ENCODE measurements around the gene CLASP1.
"Not testable (repeated sequence)": the region's sequence is repeated elsewhere in the genome, so short reads cannot be mapped to it uniquely, and the experiment has no call there.

CLASP1 gene

GRCh38 chr2:121579309-121579708 lies 70.0 kb downstream of the CLASP1 start:
- DNase-seq (ENCODE audit: low read depth): no peak

- DNase-seq (ENCODE audit: low read depth): no peak
Measured at GRCh38 chr2:121577381-121577780, 71.9 kb downstream of the CLASP1 start.

DNA sequence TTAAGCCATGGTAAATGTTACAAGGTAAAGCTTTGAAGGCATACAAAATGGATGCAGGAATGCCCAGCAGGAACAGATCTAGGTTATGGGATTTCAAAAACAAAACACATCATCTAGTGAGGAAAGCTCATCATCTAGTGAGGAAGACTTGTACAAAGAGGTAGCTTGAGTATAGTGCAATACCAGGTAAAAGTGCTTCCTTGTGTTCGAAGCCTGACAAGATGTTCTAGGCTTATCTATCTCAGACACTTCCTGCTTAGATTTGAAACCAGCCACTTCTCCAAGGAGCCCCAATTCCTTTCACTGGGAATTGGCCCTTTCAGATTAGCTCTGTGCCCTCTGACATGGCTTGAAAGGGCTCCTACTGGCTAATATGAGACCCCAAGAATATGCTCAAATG lies 73.0 kb downstream of the CLASP1 start:
- DNase-seq (ENCODE audit: low read depth): no peak

- no peak for DNase-seq (ENCODE audit: low read depth)
Measured at GRCh38 chr2:121575800-121576199, 73.5 kb downstream of the CLASP1 start.

DNA sequence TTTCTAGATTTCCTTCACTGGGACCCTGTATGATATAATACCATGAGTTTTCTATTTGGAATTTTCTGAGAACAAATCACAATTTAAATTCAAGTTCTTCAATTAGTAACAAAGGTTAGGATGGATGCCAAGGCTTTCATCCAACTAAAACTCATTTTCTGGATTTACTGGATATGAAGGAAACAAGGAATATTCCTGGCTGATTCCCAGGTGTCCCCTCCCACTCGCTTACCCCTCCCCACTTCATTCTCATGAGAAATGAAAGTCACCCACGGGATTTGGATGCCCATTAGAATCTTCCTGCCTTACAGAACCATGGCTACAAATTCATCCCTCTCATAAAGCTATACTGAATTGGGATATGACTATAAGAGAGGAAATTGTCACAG lies 78.6 kb downstream of the CLASP1 start:
- no peak for DNase-seq (ENCODE audit: low read depth)

DNA sequence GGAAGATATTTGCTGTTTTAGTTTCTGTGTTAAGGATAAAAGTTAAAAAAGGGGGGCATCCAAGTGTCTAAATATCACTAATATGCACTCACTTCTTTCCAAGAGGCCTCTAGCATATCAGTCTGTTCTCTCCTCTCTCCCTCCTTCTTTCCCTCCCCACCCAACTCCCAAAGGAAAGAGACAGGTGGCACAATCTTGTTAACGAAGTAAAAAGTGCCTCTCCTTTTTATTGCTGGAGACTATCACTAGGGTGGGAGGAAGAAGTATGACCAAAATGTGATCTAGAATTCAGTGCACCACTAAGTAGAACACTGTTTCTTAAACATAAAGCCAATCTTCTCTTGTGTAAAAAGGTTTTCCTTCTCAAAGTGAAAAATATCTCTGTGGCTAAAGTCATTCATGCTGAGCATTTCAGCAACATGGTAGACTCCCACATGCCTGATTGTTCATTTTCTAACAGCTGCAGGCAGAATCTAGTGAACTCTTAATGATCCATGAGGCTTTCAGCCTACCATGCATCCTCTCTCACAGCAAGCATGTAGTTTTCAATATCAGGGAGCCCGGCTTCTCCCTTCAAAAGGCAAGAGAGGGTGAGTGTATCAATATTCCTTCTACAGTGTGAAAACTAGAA lies 79.1 kb downstream of the CLASP1 start:
- DNase-seq (ENCODE audit: low read depth): no peak

DNA sequence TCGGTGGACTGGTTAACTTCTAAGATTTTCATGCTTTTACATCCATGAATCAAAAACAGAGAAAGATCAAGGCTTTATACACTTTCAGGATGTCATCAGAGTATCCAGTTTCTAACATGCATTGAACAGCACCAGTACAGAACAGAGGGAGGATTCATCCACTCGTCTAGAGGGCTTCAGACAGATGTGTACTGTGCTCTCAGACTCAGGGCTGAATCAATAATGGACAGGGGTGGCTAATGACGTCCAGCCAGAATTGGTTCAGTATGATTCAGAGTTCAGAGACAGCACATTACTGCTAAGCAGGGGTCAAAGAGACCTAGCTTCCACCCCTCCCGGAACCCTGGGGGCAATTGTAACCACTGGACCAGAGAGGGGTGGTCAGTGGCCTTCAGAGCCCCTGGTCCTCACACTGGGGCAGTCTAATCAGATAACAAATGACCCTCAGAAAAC lies 81.3 kb downstream of the CLASP1 start:
- DNase-seq (ENCODE audit: low read depth): no peak

GRCh38 chr2:121567452-121567851 lies 81.8 kb downstream of the CLASP1 start:
- DNase-seq (ENCODE audit: low read depth): no peak

DNA sequence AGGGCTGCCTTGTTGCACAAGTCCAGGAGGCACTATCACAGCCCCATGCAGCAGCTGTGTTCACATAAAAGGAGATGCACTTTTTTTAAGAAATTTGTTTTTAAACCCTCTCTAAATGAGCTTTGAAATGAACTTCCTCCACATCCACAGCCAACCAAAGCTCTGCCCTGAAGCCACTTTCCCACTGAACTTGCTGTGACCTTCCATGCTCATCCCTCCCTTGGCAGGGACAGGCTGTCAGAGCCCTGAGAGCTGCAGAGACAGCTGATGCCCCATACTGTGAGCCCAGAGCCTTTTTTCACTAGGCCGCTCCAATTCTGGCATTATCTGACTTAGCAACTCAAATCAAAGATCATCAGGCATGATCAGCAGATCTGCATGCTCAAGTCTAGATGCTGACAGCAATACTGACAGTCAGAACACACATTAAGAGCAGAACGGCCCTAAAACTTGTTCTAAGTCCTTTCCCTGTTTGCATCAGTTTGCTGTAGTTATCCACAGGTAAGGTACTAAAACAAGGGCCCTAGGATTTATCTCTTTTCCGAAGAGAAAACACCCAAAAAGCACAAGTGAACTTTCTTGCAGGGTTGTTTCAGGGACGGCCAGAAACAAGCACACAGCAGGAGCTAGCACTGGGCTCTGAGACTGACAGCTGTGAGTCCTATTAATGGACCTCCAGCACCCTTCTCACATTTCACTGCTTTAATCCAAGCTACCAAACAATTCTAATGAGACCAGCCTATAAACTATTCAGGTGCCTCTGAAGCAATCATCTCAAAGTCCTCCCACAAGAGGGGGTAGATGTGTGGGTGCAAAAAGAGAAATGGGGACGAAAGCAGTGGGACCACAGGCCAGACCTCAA lies 83.6 kb downstream of the CLASP1 start:
- no peak for DNase-seq (ENCODE audit: low read depth)

GRCh38 chr2:121564905-121565304 lies 84.4 kb downstream of the CLASP1 start:
- no peak for DNase-seq (ENCODE audit: low read depth)

DNA sequence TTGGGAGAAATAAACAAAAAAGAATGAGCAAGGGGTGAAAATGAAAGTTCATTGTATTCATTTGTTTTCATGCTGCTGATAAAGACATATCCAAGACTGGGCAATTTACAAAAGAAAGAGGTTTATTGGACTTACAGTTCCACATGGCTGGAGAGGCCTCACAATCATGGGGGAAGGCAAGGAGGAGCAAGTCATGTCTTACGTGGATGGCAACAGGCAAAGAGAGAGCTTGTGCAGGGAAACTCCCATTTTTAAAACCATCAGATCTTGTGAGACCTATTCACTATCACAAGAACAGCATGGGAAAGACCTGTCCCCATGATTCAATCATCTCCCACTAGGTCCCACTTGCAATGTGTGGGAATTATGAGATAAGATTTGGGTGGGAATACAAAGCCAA lies 85.5 kb downstream of the CLASP1 start:
- DNase-seq (ENCODE audit: low read depth): not testable (repeated sequence)

- DNase-seq (ENCODE audit: low read depth): no peak
Measured at GRCh38 chr2:121562269-121563176, 86.7 kb downstream of the CLASP1 start.

DNA sequence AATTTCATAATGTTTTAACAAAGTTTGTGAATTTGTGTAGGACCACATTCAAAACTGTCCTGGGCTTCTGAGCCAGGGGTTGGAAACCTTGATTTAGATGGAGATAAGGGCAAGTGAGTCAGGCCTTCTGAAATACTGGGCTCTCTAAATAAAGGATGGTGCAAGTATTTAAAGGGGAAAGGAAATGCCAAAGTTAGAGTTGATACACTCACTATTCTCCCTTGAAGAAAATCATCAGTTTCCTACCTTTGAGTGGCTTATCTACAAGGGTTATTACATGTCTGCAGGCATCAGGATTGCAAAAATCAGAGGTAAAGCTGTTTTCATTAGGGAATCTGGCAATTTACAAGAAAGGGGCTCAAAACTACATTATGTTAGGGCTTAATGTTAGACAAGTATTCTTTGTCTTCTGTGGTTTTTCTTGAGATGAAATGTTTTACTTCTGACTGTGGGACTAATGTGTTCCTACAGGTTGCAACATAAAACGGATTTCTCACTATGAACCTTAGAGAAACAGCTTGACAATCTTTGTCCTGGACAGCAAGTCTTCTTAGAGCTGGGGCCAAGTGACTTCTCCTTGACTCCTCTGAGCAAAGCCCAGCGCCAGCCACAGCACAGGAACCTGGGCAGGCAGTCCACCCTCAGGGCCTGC lies 87.5 kb downstream of the CLASP1 start:
- no peak for DNase-seq (ENCODE audit: low read depth)

GRCh38 chr2:121558329-121558728 lies 90.9 kb downstream of the CLASP1 start:
- no peak for DNase-seq (ENCODE audit: low read depth)

GRCh38 chr2:121555008-121555407 lies 94.3 kb downstream of the CLASP1 start:
- no peak for DNase-seq (ENCODE audit: low read depth)

DNA sequence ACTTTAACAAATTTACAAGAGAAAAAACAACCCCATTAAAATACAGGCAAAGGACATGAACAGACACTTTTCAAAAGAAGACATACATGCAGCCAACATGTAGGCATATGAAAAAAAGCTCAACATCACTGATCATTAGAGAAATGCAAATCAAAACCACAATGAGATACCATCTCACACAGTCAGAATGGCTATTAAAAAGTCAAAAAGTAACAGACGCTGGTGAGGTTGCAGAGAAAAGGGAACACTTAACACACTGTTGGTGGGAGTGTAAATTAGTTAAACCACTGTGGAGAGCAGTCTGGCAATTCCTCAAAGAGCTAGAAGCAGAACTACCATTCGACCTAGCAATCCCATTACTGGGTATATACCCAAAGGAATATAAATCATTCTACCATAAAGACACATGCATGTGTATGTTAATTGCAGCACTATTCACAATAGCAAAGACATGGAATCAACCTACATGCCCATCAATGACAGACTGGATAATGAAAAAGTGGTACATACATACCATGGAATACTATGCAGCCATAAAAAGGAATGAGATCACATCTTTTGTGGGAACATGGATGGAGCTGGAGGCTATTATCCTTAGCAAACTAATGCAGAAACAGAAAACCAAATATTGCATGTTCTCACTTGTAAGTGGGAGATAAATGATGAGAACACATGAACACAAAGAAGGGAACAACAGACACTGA lies 96.6 kb downstream of the CLASP1 start:
- not testable (repeated sequence) for DNase-seq (ENCODE audit: low read depth)

DNA sequence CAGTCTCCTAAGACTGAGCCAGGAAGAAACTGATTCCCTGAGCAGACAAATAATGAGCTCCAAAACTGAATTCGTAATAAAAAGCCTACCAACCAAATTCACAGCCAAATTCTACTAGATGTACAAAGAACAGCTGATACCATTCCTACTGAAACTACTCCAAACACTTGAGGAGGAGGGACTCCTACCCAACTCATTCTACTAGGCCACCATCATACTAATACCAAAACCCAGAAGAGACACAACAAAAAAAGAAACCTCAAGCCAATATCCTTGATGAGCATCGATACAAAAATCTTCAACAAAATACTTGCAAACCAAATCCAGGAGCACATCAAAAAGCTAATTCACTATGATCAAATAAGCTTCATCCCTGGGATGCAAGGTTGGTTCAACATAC lies 98.6 kb downstream of the CLASP1 start:
- no peak for DNase-seq (ENCODE audit: low read depth)

GRCh38 chr2:121547646-121548045 lies 101.6 kb downstream of the CLASP1 start:
- no peak for DNase-seq (ENCODE audit: low read depth)

DNA sequence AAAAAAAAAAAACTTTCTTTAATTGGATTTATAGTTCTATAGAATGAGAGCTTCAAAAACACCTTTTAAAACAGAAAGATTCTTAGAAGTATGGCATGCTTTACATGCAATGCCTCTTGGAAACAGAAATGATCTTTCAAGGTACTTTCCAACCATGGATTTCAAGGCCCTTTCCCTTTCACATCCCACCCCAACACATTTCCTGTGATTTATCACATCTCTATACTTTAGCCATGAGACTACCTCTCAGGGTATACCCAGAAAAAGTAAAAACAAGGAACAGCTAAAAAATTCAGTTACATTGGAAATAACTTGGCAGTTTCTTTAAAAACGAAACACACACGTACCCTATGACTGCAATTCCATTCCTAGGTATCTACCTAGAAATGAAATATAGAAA lies 103.3 kb downstream of the CLASP1 start:
- DNase-seq (ENCODE audit: low read depth): no peak

GRCh38 chr2:121545257-121545656 lies 104.0 kb downstream of the CLASP1 start:
- DNase-seq (ENCODE audit: low read depth): no peak

DNA sequence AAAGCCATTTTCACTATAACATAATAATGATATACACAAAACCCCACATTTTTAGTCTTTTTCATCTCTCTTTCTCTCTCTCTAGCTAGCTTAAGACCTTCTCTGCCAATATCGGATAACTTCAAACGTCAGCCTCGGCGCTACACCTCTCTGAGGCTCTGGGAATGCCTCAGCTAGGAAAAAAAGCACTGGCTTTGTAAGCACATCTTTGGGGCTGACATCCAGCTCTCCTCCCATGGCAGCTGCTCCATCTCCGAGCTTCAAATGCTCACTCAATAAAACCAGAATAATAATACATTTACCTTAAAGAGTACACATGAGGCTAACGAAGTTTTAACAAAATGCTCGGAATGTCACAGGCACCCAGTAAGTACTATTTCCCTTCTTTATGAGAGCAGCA lies 107.8 kb downstream of the CLASP1 start:
- DNase-seq (ENCODE audit: low read depth): no peak

All from T-helper 22 cell (primary cell).